ENCODE measurements around the gene ATP9A.

DNA sequence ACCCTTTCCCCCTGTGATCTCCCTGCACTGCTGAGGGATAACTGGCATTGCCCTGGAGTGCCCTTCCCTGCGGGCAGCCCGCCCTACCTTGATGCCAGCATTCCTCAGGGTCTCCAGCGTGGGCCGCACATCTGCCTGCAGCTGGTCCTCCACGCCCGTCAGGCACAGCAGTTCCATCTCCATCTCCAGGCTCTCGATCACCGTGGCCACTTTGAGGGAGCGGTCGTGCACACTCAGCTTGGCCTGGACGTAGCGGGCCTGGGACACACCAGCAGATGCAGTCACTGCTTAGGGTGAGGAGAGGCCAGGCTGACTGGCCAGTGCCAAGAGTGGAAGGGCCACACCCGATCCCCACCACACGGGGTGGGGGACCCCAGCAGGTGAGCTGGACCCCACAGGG, 143.1 kb downstream of the ATP9A start:
- TF ChIP-seq, protein P1, sequence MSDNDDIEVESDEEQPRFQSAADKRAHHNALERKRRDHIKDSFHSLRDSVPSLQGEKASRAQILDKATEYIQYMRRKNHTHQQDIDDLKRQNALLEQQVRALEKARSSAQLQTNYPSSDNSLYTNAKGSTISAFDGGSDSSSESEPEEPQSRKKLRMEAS (IDR thresholded peaks at IDR 0.05): no peak
- TF ChIP-seq POLR2A (IDR thresholded peaks at IDR 0.05; ENCODE audit: borderline replicate concordance, extremely low read depth, insufficient read depth, insufficient read length) (no peak), EZH2 (IDR thresholded peaks at IDR 0.05) (no peak), RAD21 (IDR thresholded peaks at IDR 0.05; ENCODE audit: low read depth) (no peak)
- TF ChIP-seq, protein P2, sequence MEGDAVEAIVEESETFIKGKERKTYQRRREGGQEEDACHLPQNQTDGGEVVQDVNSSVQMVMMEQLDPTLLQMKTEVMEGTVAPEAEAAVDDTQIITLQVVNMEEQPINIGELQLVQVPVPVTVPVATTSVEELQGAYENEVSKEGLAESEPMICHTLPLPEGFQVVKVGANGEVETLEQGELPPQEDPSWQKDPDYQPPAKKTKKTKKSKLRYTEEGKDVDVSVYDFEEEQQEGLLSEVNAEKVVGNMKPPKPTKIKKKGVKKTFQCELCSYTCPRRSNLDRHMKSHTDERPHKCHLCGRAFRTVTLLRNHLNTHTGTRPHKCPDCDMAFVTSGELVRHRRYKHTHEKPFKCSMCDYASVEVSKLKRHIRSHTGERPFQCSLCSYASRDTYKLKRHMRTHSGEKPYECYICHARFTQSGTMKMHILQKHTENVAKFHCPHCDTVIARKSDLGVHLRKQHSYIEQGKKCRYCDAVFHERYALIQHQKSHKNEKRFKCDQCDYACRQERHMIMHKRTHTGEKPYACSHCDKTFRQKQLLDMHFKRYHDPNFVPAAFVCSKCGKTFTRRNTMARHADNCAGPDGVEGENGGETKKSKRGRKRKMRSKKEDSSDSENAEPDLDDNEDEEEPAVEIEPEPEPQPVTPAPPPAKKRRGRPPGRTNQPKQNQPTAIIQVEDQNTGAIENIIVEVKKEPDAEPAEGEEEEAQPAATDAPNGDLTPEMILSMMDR (IDR thresholded peaks at IDR 0.05 in 2 of 3, conservative IDR thresholded peaks at IDR 0.05 in 1 of 3; ENCODE audit: borderline replicate concordance in 1 of 3, insufficient read depth in 1 of 3, low read depth in 2 of 3, low read length in 2 of 3): no peak

Data from HCT116 (cell line).